Aorta (tissue), 5 donors: ENCODE data around the gene CD82. TPM values are rescaled to one million over a fixed set of nuclear protein-coding genes. Genes with fewer than 3 reads are reported as not detected.

Experiments used
- ATAC-seq: fragments of 200-7000 bp; cut with Tn5 transposase; one replicate; pipeline ENCODE4 v1.9.1; 2022; ENCODE audit warnings: moderate library complexity; ENCODE audit not compliant: low FRiP score
- DNase-seq, 2 donors: peaks; one replicate each; pipeline ENCODE4 v3.0.0-alpha.2; 2020
- H3K27ac ChIP-seq, 2 donors: one replicate each; pipeline ENCODE4 v1.5.1; 2013; ENCODE audit warnings: low read length in 2 of 2, mild to moderate bottlenecking in 2 of 2, moderate library complexity in 2 of 2, control low read depth in 1 of 2, inconsistent platforms in 1 of 2, low read depth in 1 of 2
- H3K27me3 ChIP-seq, 2 donors: one replicate each; pipeline ENCODE4 v1.6.1; 2013; ENCODE audit warnings: control low read depth in 1 of 2, low read length in 1 of 2, mild to moderate bottlenecking in 1 of 2, moderate library complexity in 1 of 2; ENCODE audit not compliant: insufficient read depth in 2 of 2, control insufficient read depth in 1 of 2
- H3K36me3 ChIP-seq, 2 donors: one replicate each; pipeline ENCODE4 v1.6.1; 2013; ENCODE audit warnings: control low read depth in 1 of 2, low read length in 1 of 2, mild to moderate bottlenecking in 1 of 2; ENCODE audit not compliant: insufficient read depth in 2 of 2, control insufficient read depth in 1 of 2
- H3K4me1 ChIP-seq, 2 donors: one replicate each; pipeline ENCODE4 v1.6.1; 2013; ENCODE audit warnings: low read length in 2 of 2, control low read depth in 1 of 2, mild to moderate bottlenecking in 1 of 2, moderate library complexity in 1 of 2; ENCODE audit not compliant: insufficient read depth in 2 of 2, control insufficient read depth in 1 of 2
- H3K4me3 ChIP-seq, 2 donors: one replicate each; pipeline ENCODE4 v1.5.1; 2013; ENCODE audit warnings: low read length in 2 of 2, control low read depth in 1 of 2, mild to moderate bottlenecking in 1 of 2
- H3K9me3 ChIP-seq: one replicate; pipeline ENCODE4 v1.6.1; 2013; ENCODE audit warnings: mild to moderate bottlenecking, low read length; ENCODE audit not compliant: control insufficient read depth
- WGBS, 2 donors: extraction: QIAGEN DNeasy Blood & Tissue Kit; methylation state at CpG; one replicate each; pipeline ENCODE4 v1.1.7; 2013; 5-methylcytosine and 5-hydroxymethylcytosine counted together
- intact Hi-C, 2 donors: fragments of 100-400 bp; cut with DNase I; formaldehyde crosslinking; loops; one replicate each; pipeline versions ENCODE4 v1.14.2 to v1.15.0; 2022
- polyA plus RNA-seq, 2 donors: library from polyadenylated mRNA; stranded (reverse); fragments of 200-250 nt; gene quantifications; one replicate each; pipeline ENCODE4 v1.2.3, GENCODE V29; 2013
- total RNA-seq, 2 donors: library from RNA; stranded (reverse); fragmentation: NEBNext Ultra II Directional; extraction: Animal tissue kit (Norgen Biotek cat#: 25700); gene quantifications; one replicate each; pipeline ENCODE4 v1.2.1, GENCODE V29; 2021
- donor health status: healthy with polysubstance abuse.
- donor health status: Bipolar disorder and iron deficiency.
- donor health status: DM: no; HTN: no; CAD: no.
- donor health status: DM: no; HTN: no; CAD: no.
- donor health status: DM: yes; HTN: yes; CAD: no.

CD82 gene
- total and polyA plus RNA-seq, 4 donors, result 21.0 to 64.6 (median 46.1) TPM

DNA sequence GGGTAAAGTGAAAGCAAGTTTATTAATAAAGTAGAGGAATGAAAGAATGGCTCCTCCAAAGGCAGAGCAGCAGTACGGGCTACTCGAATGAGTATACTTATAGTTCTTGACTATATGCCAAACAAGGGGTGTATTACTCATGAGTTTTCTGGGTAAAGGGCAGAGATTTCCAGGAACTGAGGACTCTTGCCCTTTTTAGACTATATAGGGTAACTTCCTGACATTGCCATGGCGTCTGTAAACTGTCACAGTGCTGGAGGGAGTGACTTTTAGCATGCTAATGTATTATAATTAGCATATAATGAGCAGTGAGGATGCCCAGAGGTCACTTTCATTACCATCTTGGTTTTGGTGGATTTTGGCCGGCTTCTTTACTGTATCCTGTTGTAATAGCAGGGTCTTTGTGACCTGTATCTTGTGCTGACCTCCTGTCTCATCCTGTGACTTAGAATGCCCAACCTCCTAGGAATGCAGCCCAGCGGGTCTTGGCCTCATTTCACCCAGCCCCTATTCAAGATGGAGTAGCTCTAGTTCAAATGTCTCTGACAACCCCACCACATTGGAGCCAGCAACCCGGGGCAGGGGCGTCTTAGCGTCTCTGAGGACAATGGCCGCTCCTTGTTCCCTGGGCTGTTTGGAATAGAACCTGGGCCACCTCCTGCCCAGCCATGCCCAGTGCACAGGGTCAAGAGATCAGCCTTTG, 34.9 kb upstream of the CD82 start:
- H3K27ac ChIP-seq, result no peak overlapping the region
- no peak overlapping the region for H3K4me3 ChIP-seq
- intact Hi-C loops, result loop anchor here in 1 of 2 donors (10.0 kb wide), 1 partner anchor 396 kb away; no protein-coding TSS in a partner anchor
- H3K27me3 ChIP-seq, result no peaks in the 10 kb centered on the region
- no peaks in the 10 kb centered on the region for H3K4me1 ChIP-seq
- no peak for ATAC-seq
- DNase-seq, result no peak
- no peaks in the 10 kb centered on the region for H3K9me3 ChIP-seq
- H3K36me3 ChIP-seq, result no peaks in the 10 kb centered on the region
- 66 to 71% methylated on average over 9 of the region's 9 CpGs for WGBS, 2 donors

DNA sequence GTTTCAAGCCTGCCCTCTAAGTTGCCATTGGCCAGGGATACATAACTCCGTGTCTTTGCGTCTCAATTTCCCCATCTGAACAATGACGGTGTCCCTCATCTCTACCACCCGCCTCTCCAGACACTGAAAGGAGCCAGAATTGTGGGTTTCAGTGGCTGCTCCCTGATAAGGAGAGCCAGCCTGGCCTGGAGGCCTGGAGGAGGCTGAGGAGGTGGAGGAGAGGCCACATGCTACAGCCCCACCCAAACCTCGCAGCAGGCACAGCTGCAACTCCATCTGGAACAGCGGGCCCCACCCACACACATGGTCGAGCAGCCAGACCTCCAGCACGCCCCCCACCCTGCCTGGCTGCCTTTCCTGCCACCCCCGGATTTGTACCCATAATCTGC, 34.4 kb upstream of the CD82 start:
- intact Hi-C loops, result loop anchor here in 1 of 2 donors (10.0 kb wide), 1 partner anchor 396 kb away; no protein-coding TSS in a partner anchor
- H3K9me3 ChIP-seq, result no peaks in the 10 kb centered on the region
- no peak overlapping the region for H3K4me3 ChIP-seq
- ATAC-seq, result no peak
- DNase-seq, result no peak
- WGBS, 2 donors, result 69 to 94% methylated on average over 9 of the region's 9 CpGs
- no peaks in the 10 kb centered on the region for H3K4me1 ChIP-seq
- H3K36me3 ChIP-seq, result no peaks in the 10 kb centered on the region
- H3K27ac ChIP-seq, result no peak overlapping the region
- no peaks in the 10 kb centered on the region for H3K27me3 ChIP-seq

DNA sequence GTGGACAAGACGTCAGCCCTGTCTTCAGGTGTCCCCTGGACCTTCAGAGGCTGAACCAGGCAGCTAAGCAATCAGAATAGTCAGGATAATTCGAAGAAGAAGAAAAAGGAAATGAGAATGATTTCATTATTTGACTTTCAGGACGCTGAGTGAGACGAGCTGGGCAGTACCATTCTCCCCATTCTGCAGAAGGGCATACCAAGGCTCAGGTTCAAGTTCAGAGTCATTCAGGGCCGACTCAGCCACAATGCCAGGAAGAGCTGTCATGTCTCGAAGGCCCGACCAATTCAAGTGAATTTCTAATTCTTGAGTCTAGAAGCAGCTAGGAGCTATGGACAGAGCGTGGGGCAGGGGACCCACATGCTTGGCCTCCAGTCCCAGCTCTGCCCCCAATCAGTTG, 33.8 kb upstream of the CD82 start:
- Histone ChIP-seq H3K27me3 (no peaks in the 10 kb centered on the region), H3K27ac (no peak overlapping the region), H3K4me1 (no peaks in the 10 kb centered on the region), H3K36me3 (no peaks in the 10 kb centered on the region), H3K9me3 (no peaks in the 10 kb centered on the region), H3K4me3 (no peak overlapping the region)
- 90 to 93% methylated on average over 8 of the region's 8 CpGs for WGBS, 2 donors
- intact Hi-C loops, result loop anchor here in 1 of 2 donors (10.0 kb wide), 1 partner anchor 397 kb away; no protein-coding TSS in a partner anchor
- DNase-seq, result no peak
- ATAC-seq, result no peak

DNA sequence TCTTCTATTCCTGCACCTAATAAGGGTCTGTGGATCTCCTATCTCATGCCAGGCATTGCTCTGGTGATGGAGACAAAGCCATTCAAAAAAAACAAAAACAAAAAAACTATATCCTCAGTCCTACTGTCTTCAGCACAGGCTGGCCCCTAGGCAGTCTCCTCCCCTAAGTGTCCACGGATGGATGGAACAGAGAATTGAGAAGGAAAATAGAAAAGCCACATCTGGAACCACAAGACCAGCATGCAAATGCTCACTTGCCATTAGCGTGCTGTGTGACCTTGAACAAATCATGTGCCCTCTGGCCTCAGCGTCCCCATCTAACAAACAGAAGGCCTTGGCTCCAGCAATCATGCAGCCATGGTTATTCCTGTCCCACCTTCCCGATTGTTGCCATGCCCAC, 32.7 kb upstream of the CD82 start:
- Histone ChIP-seq H3K27me3 (no peaks in the 10 kb centered on the region), H3K4me3 (no peak overlapping the region), H3K36me3 (no peaks in the 10 kb centered on the region), H3K9me3 (no peaks in the 10 kb centered on the region), H3K4me1 (no peaks in the 10 kb centered on the region), H3K27ac (no peak overlapping the region)
- intact Hi-C loops, result loop anchor here in 1 of 2 donors (10.0 kb wide), 1 partner anchor 398 kb away; no protein-coding TSS in a partner anchor
- no peak for ATAC-seq
- DNase-seq, result no peak
- 58 to 60% methylated on average over 4 of the region's 4 CpGs for WGBS, 2 donors

DNA sequence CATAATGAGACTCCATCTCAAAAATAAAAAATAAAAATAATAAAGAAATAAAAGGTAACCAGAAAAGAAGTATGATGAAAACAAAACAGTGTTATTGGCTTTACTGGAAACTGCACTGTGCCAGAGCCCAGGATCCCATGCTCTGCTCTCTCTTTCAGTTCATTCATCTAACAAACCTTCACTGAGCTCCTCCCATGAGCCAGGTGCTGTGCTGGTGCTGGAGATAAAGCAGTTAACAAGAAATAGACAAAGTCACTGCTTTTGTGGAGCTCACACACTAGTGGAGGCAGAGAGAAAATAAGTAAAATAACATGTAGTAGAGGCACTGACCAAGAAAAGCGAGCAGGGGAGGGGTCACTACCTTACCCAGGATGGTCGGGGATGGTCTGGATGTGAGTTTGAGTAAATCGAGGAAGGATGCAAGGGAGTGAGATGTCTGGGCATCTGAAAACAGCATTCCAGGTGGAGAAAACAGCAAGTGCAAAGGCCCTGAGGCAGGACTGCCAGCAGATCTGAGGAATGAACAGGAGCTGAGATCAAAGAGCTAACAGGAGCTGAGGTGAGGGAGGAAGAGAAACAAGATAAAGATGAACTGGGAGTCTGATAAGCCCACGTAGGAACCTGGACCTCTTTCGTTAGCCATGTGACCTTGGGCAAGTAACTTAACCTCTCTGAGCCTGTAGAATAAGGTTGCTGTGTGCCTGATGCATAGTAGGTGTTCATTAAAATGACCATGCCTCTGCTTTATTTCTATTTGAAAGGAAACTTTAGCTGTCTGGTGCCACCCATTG, 31.3 kb upstream of the CD82 start:
- no peak overlapping the region for H3K4me3 ChIP-seq
- WGBS, 2 donors, result 86 to 91% methylated on average over 5 of the region's 5 CpGs
- no peak overlapping the region for H3K27ac ChIP-seq
- no peaks in the 10 kb centered on the region for H3K36me3 ChIP-seq
- H3K4me1 ChIP-seq, result no peaks in the 10 kb centered on the region
- DNase-seq (no peak), ATAC-seq (no peak)
- H3K9me3 ChIP-seq, result no peaks in the 10 kb centered on the region
- intact Hi-C loops, result loop anchor here in 1 of 2 donors (10.0 kb wide), 1 partner anchor 399 kb away; no protein-coding TSS in a partner anchor
- H3K27me3 ChIP-seq, result no peaks in the 10 kb centered on the region

DNA sequence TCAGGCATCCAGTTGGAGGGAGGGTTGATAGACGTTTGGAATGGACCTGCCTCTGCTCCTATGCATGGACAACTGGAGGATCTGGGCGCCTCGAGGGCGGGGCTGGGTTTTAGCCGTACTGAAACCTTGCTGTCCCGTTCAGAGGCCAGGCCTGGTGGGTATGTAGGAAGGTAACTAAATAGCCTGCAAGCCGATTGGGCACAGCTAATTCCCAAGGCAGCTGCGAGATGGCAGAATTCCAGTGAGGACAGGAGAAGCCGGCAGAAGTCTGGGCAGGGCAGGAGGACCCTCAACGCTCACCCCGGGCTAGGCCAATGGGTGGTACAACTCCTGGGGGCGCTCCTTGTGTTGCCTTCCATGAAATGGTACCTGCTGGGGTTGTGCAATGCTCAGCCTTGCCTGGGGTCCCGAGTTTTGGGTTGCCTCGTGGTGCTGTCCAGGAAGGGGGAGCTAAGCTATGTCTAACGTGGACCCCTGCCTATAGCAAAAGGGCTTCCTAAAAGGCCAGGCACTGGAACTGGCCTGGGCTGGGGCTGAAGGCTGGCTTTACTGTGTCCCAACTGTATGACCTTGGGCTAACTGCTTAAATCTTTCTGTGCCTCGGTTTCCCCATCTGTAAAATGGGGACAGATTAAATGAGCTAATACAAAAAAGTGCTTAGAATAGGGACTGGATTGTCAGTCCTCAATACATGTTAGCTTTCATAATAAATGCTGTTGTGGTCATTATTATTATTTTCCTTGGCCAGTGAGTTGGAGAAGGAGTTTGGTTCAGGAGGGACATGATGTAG, 30.1 kb upstream of the CD82 start:
- ATAC-seq (no peak), DNase-seq (no peak)
- no peaks in the 10 kb centered on the region for H3K4me1 ChIP-seq
- H3K9me3 ChIP-seq, result no peaks in the 10 kb centered on the region
- 66 to 67% methylated on average over 16 of the region's 16 CpGs for WGBS, 2 donors
- no peak overlapping the region for H3K27ac ChIP-seq
- H3K36me3 ChIP-seq, result no peaks in the 10 kb centered on the region
- H3K27me3 ChIP-seq, result no peaks in the 10 kb centered on the region
- intact Hi-C loops, result loop anchor here (5.0 to 10.0 kb wide), 4 partner anchors 401 to 443 kb away; partner anchors contain the start of gene EXT2 (in 1 of the 2)
- no peak overlapping the region for H3K4me3 ChIP-seq

DNA sequence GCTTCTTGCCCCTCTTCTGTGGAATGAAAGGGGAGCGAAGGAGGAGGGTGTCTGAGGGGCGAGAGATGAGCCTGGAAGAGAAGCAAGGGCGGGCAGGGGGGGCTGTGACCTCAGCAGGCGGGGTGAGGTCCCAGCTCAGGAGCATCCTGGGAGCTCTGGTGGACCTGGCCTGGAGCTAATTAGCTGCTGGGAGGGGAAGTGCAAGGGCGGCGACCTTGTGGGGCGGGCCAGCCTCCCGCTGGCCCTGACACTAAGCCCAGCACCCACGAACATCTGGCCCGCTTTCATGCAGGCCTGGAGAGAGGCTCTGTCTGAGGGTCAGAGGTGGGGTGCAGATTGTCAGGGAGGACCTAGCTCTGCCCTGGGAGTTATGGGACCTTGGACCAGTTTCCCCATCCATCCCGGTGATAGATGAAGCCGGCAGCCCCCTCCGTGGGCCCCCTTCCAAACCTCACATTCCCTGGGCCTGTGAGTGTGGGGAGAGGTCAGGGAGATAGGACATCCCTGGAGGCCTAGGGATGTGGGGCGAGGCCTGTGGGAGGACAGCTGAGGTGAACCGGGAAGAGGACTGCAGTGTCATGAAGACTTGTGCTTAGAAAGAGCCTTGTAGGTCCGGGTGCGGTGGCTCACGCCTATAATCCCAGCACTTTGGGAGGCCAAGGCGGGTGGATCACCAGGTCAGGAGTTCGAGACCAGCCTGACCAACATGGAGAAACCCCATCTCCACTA, 28.5 kb upstream of the CD82 start:
- Histone ChIP-seq H3K4me1 (no peaks in the 10 kb centered on the region), H3K4me3 (no peak overlapping the region), H3K36me3 (no peaks in the 10 kb centered on the region), H3K27ac (no peak overlapping the region), H3K27me3 (no peaks in the 10 kb centered on the region), H3K9me3 (no peaks in the 10 kb centered on the region)
- 88 to 92% methylated on average over 17 to 20 of the region's 20 CpGs for WGBS, 2 donors
- ATAC-seq (no peak), DNase-seq (no peak)
- intact Hi-C loops, result loop anchor here (5.0 to 10.0 kb wide), 4 partner anchors 402 to 445 kb away; partner anchors contain the start of gene EXT2 (in 1 of the 2)

DNA sequence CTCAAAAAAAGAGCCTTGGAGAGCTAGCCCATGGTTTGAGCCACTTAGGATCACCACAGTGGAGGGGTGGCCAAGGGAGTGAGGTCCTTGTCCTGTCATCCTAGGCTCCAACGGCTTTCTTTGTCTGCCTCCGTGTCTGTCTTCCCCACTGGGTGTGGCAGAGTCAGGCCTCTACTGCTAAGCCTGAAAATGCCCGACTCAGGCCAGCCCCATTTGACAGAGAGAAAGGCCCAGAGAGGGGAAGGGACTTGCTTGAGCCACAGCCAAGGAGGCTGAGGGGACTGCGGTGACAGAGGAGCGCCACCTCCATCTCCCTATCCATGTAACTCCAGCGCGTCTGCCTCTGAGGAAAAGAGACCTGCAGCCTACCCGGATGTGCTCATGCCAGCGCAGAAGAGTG, 27.8 kb upstream of the CD82 start:
- Histone ChIP-seq H3K27ac (no peak overlapping the region), H3K36me3 (no peaks in the 10 kb centered on the region), H3K4me3 (no peak overlapping the region), H3K27me3 (no peaks in the 10 kb centered on the region), H3K4me1 (no peaks in the 10 kb centered on the region), H3K9me3 (no peaks in the 10 kb centered on the region)
- DNase-seq, result no peak
- ATAC-seq, result no peak
- whole genome bisulfite sequencing, 2 donors, result 84 to 93% methylated on average over 9 of the region's 9 CpGs
- intact Hi-C loops, result loop anchor here (1.0 to 10.0 kb wide), 5 partner anchors 251 to 445 kb away; partner anchors contain the start of gene EXT2 (in 1 of the 2)
